ENCODE data around the gene BICC1. TPM values are rescaled to one million over a fixed set of nuclear protein-coding genes. Genes with fewer than 3 reads are reported as not detected.

Gene BICC1
- total RNA-seq, 4 donors from 2014 or later: 0.60 to 5.1 (median 2.2) TPM

GRCh38 chr10:58608826-58609531 lies 96.3 kb downstream of the BICC1 start:
- no peaks in the 10 kb centered on the region for H3K9me3 ChIP-seq
- no peak for DNase-seq
- intact Hi-C loops (cut with DNase I; ENCODE audit: low total_unique reads) (no loop called here), in situ Hi-C loops (cut with MboI; ENCODE audit: low pct_ligation_motif_present in 1 of 4, low pct_unique_long_range_greater_than_20kb in 1 of 4, low sequenced_read_pairs in 3 of 4) (no loop called here)
- no peaks in the 10 kb centered on the region for H3K27me3 ChIP-seq
- no peaks in the 10 kb centered on the region for H3K36me3 ChIP-seq
- H3K4me1 ChIP-seq: no peaks in the 10 kb centered on the region
- H3K27ac ChIP-seq: no peak overlapping the region
- 43 to 78% methylated on average over 1 of the region's 1 CpG for WGBS, 2 donors (ENCODE audit: low coverage in 1 of 2)
- TF ChIP-seq EP300 (IDR thresholded peaks at IDR 0.05; ENCODE audit: low read depth) (no peak), POLR2AphosphoS5 (IDR thresholded peaks at IDR 0.05) (no peak), POLR2A (IDR thresholded peaks at IDR 0.05) (no peak)
- TF ChIP-seq, protein P1, sequence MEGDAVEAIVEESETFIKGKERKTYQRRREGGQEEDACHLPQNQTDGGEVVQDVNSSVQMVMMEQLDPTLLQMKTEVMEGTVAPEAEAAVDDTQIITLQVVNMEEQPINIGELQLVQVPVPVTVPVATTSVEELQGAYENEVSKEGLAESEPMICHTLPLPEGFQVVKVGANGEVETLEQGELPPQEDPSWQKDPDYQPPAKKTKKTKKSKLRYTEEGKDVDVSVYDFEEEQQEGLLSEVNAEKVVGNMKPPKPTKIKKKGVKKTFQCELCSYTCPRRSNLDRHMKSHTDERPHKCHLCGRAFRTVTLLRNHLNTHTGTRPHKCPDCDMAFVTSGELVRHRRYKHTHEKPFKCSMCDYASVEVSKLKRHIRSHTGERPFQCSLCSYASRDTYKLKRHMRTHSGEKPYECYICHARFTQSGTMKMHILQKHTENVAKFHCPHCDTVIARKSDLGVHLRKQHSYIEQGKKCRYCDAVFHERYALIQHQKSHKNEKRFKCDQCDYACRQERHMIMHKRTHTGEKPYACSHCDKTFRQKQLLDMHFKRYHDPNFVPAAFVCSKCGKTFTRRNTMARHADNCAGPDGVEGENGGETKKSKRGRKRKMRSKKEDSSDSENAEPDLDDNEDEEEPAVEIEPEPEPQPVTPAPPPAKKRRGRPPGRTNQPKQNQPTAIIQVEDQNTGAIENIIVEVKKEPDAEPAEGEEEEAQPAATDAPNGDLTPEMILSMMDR (IDR thresholded peaks at IDR 0.05): no peak
- no peak overlapping the region for H3K4me3 ChIP-seq

DNA sequence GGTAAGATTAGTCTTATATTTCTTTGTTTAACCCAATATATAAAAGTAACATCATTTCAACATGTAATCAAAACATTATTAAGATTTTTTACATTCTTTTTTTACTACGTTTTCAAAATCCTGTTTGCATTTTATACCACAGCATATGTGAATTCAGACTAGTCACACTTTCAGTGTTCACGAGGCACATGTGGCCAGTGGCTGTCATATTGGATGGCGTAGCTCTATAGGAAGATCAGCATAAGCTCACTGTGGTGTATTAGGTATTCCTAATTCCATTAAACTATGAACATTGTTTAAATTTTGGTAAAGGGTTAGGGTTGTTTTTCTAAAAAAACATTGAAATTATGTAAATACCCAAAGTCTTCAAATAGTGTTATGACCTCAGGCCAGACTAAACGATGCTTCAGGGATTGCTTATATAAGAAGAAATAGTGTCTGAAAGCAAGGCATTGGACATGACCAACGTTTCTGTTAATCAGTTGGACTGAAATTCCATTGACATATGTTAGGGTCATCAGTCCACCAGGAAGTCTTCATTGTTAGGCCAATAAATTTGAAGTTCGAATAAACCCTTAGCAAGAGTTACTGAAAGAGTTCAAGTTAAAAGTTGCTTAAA lies 97.0 kb downstream of the BICC1 start:
- Histone ChIP-seq H3K27me3 (no peaks in the 10 kb centered on the region), H3K9me3 (no peaks in the 10 kb centered on the region), H3K4me1 (no peaks in the 10 kb centered on the region), H3K4me3 (no peak overlapping the region), H3K27ac (no peak overlapping the region), H3K36me3 (no peaks in the 10 kb centered on the region)
- intact Hi-C loops (cut with DNase I; ENCODE audit: low total_unique reads) (no loop called here), in situ Hi-C loops (cut with MboI; ENCODE audit: low pct_ligation_motif_present in 1 of 4, low pct_unique_long_range_greater_than_20kb in 1 of 4, low sequenced_read_pairs in 3 of 4) (no loop called here)
- WGBS, 2 donors (ENCODE audit: low coverage in 1 of 2): 73 to 79% methylated on average over 6 of the region's 6 CpGs
- TF ChIP-seq EP300 (IDR thresholded peaks at IDR 0.05; ENCODE audit: low read depth): no peak
- TF ChIP-seq POLR2A (IDR thresholded peaks at IDR 0.05): no peak
- no peak for TF ChIP-seq POLR2AphosphoS5 (IDR thresholded peaks at IDR 0.05)
- TF ChIP-seq, protein P1 (IDR thresholded peaks at IDR 0.05): no peak
- no peak for DNase-seq

- Histone ChIP-seq H3K27me3 (no peaks in the 10 kb centered on the region), H3K4me1 (no peaks in the 10 kb centered on the region), H3K27ac (no peak overlapping the region), H3K4me3 (no peak overlapping the region), H3K36me3 (no peaks in the 10 kb centered on the region), H3K9me3 (no peaks in the 10 kb centered on the region)
- no peak for DNase-seq
- no peak for TF ChIP-seq EP300 (IDR thresholded peaks at IDR 0.05; ENCODE audit: low read depth)
- TF ChIP-seq, protein P1 (IDR thresholded peaks at IDR 0.05): no peak
- TF ChIP-seq POLR2A (IDR thresholded peaks at IDR 0.05): no peak
- no peak for TF ChIP-seq POLR2AphosphoS5 (IDR thresholded peaks at IDR 0.05)
- in situ Hi-C loops (cut with MboI; ENCODE audit: low pct_ligation_motif_present in 1 of 4, low pct_unique_long_range_greater_than_20kb in 1 of 4, low sequenced_read_pairs in 3 of 4) (no loop called here), intact Hi-C loops (cut with DNase I; ENCODE audit: low total_unique reads) (no loop called here)
- 86 to 91% methylated on average over 11 to 14 of the region's 14 CpGs for WGBS, 2 donors (ENCODE audit: low coverage in 1 of 2)
Measured at GRCh38 chr10:58615237-58615935, 102.7 kb downstream of the BICC1 start.

DNA sequence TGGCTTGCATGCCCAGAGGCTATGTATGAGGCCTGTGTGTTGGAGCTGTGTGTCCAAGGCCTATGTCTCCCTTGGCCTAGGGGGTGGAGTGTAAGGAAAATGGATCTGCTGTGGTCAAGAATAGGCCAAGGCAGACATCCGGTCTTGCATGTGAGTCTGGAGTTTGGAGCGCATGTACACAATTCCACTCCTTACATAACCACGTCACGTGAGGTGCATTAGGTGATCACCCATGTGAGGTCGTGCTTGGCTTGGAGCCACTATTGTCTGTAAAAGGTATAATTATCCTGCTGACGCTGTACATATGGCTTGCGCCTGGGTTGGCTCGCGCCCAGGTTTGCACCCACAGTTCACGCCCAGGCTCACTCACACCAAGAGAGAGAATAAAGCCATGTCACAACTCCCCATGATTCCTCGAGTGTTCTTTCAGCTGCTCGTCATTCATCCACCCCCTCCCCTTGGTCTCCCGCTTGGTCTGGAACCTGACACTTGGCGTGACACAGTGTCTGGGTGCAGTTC lies 105.5 kb downstream of the BICC1 start:
- Histone ChIP-seq H3K36me3 (no peaks in the 10 kb centered on the region), H3K27me3 (no peaks in the 10 kb centered on the region), H3K9me3 (no peaks in the 10 kb centered on the region), H3K27ac (no peak overlapping the region), H3K4me1 (no peaks in the 10 kb centered on the region), H3K4me3 (no peak overlapping the region)
- no peak for DNase-seq
- intact Hi-C loops (cut with DNase I; ENCODE audit: low total_unique reads): no loop called here
- TF ChIP-seq EP300 (IDR thresholded peaks at IDR 0.05; ENCODE audit: low read depth): no peak
- TF ChIP-seq POLR2A (IDR thresholded peaks at IDR 0.05): no peak
- TF ChIP-seq, protein P1 (IDR thresholded peaks at IDR 0.05): no peak
- no peak for TF ChIP-seq POLR2AphosphoS5 (IDR thresholded peaks at IDR 0.05)
- WGBS, 2 donors (ENCODE audit: low coverage in 1 of 2): 90 to 92% methylated on average over 2 to 14 of the region's 14 CpGs
- in situ Hi-C loops (cut with MboI; ENCODE audit: low pct_ligation_motif_present in 1 of 4, low pct_unique_long_range_greater_than_20kb in 1 of 4, low sequenced_read_pairs in 3 of 4): no loop called here
